Stomach smooth muscle (tissue), 2 donors: ENCODE data around the gene SIMC1.
A peak's percentile ranks its signal among the peaks of the same experiment; 100 is the strongest.
"Not testable (repeated sequence)": the region's sequence is repeated elsewhere in the genome, so short reads cannot be mapped to it uniquely, and the experiment has no call there.

Experiments used
- H3K27ac ChIP-seq: one replicate; pipeline ENCODE4 v1.7.0; 2013; ENCODE audit warnings: mild to moderate bottlenecking, low read length, inconsistent platforms
- H3K27me3 ChIP-seq, 2 donors: one replicate each; pipeline ENCODE4 v1.7.0; 2013; ENCODE audit warnings: low read length in 2 of 2; ENCODE audit not compliant: insufficient read depth in 2 of 2, control insufficient read depth in 1 of 2
- H3K36me3 ChIP-seq, 2 donors: one replicate each; pipeline ENCODE4 v1.7.0; 2013; ENCODE audit warnings: low read length in 2 of 2; ENCODE audit not compliant: control insufficient read depth in 2 of 2, insufficient read depth in 2 of 2
- H3K4me1 ChIP-seq: one replicate; pipeline ENCODE4 v1.7.0; 2013; ENCODE audit warnings: low read length; ENCODE audit not compliant: control insufficient read depth, insufficient read depth
- H3K4me3 ChIP-seq, 2 donors: one replicate each; pipeline ENCODE4 v1.7.0; 2013; ENCODE audit warnings: low read length in 2 of 2
- H3K9ac ChIP-seq, 2 donors: one replicate each; pipeline ENCODE4 v1.7.0; 2013; ENCODE audit warnings: low read length in 2 of 2, mild to moderate bottlenecking in 1 of 2
- H3K9me3 ChIP-seq, 2 donors: one replicate each; pipeline ENCODE4 v1.7.0; 2013; ENCODE audit warnings: low read length in 2 of 2; ENCODE audit not compliant: control insufficient read depth in 2 of 2
- donor health status: healthy.
- donor health status: Pancreatic carcinoma.

SIMC1 gene

DNA sequence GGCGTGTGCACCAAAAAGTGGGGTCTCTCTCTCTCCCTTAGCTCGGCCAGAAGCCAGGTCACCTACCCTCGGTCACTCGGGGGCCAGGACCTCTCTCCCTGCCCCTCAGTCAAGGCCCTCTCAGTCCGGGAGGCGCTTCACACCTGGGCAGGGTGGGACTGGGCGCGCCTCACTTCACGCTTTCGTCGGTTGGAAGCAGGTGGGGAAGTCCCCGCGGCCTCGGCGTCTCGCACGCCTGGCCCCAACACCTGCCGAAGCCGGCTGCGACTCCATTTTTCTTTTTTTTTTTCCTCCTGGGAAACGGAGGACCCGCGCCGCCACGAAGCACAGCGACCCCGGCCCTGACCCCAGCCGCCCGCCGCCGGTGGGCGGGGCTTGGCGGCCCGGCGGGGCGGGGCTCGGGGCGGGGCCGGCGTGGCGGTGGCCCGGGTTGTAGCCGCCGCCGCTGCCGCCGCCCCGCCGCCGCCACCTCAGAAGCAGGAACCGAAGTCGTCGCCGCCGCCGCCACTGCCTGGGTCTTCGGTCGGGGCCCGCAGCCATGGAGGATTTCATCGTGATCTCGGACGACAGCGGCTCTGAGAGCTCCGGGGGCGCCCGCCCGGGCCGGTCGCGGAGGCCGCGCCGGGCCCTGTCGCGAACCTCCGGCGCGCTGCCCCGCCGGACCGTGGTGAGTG, at the start of gene SIMC1:
SIMC1 (plus strand) TSS at position 454 of the 674 bp plus-strand sequence; CDS start at position 539, 85 bp downstream.
- not testable (repeated sequence) for H3K4me1 ChIP-seq, H3K27ac ChIP-seq

DNA sequence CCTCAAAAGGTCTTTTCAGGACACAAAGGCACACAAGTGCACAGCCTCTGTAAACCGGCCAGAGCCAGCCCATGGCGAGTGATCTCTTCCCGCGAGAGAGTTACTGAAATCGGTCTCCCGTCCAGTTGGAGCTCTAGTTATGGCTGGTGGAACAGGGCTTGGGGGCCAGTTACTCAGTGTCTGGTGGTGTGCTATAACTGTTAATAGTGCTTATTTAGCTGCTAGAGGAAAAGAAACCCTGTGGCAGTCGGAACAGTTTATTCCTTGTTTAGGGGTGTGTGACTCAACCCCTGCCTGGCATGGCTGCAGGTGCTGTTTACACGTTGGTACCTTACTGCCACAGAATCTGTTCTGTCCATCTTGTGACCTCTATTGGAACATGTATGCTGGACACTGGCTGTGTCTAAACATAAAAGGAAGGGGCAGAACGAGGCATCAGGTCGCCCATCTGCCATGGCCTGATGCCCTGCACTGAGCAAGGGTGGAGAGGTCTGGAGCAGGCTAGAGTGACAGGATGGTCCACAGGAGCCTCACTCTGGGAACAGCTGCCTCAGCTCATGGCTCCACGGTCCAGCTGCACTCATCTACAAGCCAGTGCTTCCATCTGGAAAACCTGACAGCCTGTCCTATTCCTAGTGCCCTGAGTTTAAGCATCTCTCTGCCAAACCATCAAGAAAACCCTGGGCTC, 49.6 kb upstream of the SIMC1 start:
- H3K9ac ChIP-seq = no peak overlapping the region
- no peaks in the 10 kb centered on the region for H3K36me3 ChIP-seq
- no peak overlapping the region for H3K27ac ChIP-seq
- H3K4me3 ChIP-seq = no peak overlapping the region
- no peaks in the 10 kb centered on the region for H3K4me1 ChIP-seq
- no peaks in the 10 kb centered on the region for H3K9me3 ChIP-seq
- peaks cover 0 to 2% of the 10 kb centered on the region in 2 donors for H3K27me3 ChIP-seq

More for the DNA sequence above, at the start of gene SIMC1:
- H3K27me3 ChIP-seq, H3K9me3 ChIP-seq, H3K9ac ChIP-seq, H3K36me3 ChIP-seq: not testable (repeated sequence)
- peak within 1 kb of the TSS in 1 of 2 donors; percentile 60 for H3K4me3 ChIP-seq

DNA sequence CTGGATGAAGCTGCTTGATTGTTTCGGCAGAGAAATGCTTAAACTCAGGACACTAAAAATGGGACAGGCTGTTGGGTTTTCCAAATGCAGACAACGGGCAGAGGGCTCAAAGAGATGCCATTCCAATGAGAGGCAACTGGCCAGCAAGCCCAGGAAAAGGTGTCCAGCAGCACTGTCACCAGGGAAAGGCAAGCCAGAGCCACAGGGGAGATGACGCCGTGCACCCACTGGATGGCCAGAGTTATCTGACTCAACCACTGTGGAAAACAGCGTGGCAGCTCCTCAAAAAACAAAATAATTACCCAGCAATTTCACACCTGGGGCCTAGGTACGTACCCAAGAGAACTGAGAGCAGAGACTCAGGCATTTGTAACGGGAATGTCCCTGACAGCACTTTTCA, 48.4 kb upstream of the SIMC1 start:
- H3K36me3 ChIP-seq = no peaks in the 10 kb centered on the region
- no peak overlapping the region for H3K9ac ChIP-seq
- no peaks in the 10 kb centered on the region for H3K9me3 ChIP-seq
- H3K27ac ChIP-seq = no peak overlapping the region
- H3K27me3 ChIP-seq = peaks cover 0 to 2% of the 10 kb centered on the region in 2 donors
- H3K4me1 ChIP-seq = peaks cover 3% of the 10 kb centered on the region
- no peak overlapping the region for H3K4me3 ChIP-seq

DNA sequence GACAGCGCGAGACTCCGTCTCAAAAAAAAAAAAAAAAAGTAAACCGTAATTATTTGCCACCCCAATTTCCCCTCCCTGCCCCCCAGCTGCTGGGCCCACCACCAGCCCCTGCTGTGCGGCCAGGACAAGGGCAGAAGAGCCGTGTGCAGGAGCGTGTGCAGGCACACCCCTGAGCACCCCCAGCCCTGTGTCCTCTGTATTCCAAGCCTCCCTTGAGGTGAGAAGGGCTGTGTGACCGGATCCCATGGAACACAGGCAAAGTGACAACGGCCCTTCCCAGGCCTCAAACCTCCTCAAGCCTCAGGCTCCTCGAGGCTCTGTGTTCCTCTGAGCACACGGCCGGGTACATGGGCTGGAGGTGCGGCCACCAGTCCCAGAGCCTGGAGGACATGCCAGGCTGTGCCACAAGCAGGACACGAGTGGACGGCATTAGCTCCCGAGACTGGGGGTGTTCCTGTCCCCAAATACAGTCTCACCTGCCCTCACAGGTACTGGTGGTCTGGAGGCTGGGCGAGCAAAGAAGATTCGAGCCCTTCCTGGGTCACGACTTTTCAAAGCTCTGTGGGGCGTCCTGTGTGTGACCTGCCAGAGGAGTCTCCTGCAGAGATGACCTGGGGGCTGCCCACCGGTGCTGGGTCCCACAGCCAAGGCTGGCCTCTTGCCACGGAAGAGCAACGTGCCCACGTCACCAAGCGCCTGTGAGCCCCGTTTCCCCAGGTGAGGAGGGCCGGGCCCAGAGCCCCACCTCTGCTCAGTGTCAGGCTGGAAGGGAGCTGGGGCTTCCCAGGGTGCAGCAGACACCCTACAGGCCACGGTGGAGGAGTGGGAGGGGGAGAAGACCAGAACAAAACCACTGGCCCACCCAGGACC, 47.1 kb upstream of the SIMC1 start:
- Histone ChIP-seq H3K4me1 (peaks cover 3% of the 10 kb centered on the region), H3K9ac (no peak overlapping the region), H3K4me3 (no peak overlapping the region), H3K27ac (no peak overlapping the region), H3K9me3 (no peaks in the 10 kb centered on the region), H3K36me3 (no peaks in the 10 kb centered on the region), H3K27me3 (peaks cover 0 to 2% of the 10 kb centered on the region in 2 donors)

DNA sequence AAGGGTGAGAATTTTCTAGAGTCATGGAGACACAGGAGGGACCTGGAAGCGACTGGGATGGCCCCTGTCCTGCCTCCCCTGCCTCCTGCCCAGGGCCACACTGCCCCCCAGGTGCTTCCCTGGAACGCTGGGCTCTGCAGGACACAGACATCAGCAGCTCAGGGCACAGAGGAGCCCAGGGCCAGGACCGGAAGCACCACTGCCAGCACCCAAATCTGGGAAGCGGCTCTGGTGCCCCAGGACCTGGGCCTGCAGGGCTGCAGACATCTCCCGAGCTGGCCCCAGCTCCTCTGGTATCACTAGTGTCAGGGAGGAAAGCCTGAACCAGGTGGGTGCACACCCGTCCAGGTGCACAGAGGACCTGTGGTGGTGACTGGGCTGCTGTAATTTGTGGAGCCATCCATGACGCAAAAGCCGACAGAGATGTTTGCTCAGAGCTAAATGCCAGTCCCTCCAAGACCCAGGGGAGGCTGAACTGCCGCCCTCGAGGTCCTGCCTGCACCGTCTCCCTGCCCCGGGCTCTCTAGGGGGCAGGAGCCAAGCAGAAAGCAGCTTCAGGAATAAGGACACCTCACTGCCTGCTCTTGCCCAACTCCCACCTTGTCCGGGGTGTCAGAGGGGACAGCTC, 46.0 kb upstream of the SIMC1 start:
- peaks cover 3% of the 10 kb centered on the region for H3K4me1 ChIP-seq
- H3K4me3 ChIP-seq = no peak overlapping the region
- no peaks in the 10 kb centered on the region for H3K36me3 ChIP-seq
- H3K27ac ChIP-seq = no peak overlapping the region
- H3K27me3 ChIP-seq = peaks cover 0 to 2% of the 10 kb centered on the region in 2 donors
- no peak overlapping the region for H3K9ac ChIP-seq
- no peaks in the 10 kb centered on the region for H3K9me3 ChIP-seq

DNA sequence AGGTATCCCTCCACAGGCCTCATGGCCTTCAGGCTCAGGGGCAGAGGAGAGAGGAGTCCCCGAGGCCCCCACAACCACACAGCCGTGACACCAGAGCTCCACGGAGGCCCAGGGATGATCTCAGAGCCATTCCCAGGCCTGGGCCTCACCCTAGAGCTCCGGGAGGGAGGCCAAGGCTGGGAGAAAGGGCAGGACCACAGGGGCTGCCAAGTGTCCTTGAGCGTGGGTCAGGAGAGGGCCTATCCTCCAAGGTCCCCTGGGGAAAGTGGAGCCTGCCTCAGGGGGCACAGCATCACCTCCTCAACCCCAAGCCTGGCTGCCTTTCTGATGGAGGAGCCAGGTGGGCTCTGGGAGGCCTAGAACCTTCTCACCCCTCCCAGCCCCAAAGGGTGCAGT, 45.5 kb upstream of the SIMC1 start:
- H3K27ac ChIP-seq, H3K36me3 ChIP-seq, H3K4me1 ChIP-seq, H3K27me3 ChIP-seq, H3K4me3 ChIP-seq, H3K9me3 ChIP-seq, H3K9ac ChIP-seq: not testable (repeated sequence)

DNA sequence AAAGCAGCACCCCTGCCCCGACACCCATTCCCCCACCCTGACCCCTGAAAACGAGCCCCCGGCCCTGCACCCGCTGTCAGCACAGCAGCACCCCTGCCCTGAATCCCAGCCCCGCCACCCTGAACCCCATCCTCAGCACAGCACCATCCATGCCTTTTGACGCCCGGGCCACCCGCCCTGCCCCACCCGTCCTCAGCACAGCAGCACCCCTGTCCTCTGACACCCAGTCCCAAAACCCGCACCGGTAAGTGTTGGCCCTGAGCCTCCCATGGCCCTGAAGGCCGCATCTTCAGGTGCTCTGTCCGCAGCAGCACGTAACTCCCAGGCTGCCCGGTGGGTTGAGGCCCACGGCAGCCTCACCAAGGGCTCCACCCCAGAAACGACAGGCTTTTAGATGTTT, 44.6 kb upstream of the SIMC1 start:
- not testable (repeated sequence) for H3K27me3 ChIP-seq, H3K27ac ChIP-seq, H3K9ac ChIP-seq, H3K4me1 ChIP-seq, H3K36me3 ChIP-seq, H3K9me3 ChIP-seq, H3K4me3 ChIP-seq

DNA sequence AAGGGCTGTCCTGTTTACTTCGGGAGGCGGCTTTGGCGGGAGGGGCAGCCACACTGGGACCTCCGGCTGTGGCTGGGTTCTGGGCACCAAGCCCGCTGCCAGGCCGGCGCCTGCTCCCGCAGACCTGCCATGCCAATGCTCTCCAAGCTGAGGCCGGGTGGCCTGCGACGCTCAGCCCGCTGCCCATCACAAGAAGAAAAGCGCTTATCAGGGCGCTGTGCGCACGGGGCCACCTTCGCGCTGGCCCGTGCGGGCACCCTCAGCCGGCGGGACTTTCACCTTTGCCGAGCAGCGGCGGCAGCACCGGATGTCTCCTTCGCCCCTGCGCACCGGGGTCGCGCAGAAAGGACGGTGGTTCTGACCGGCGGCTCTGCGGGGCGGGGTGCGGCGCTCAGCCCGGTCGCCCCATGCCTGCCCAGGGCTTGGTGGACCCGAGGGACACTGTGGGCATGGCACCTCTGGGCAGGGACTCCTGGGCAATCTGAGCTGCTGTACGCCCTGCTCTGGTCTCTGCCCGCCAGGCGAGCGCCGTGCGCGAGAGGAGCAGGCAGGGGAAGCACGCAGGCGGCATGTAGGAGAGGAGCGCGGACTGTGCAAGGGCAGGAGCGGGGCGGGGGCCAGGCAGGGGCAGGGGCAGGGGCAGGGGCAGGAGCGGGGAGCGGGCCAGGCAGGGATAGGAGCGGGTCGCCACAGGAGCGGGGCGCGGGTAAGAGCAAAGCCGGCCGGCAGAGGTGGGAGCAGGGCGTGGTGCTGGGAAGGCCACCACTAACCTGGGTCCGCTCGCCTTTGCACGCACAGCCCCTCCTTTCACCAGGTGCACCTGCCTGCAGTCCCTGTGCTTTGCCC, 43.8 kb upstream of the SIMC1 start:
- not testable (repeated sequence) for H3K9ac ChIP-seq, H3K27me3 ChIP-seq, H3K4me1 ChIP-seq, H3K27ac ChIP-seq, H3K36me3 ChIP-seq, H3K9me3 ChIP-seq
- H3K4me3 ChIP-seq = peak overlapping the region in 1 of 2 donors; percentile 29

DNA sequence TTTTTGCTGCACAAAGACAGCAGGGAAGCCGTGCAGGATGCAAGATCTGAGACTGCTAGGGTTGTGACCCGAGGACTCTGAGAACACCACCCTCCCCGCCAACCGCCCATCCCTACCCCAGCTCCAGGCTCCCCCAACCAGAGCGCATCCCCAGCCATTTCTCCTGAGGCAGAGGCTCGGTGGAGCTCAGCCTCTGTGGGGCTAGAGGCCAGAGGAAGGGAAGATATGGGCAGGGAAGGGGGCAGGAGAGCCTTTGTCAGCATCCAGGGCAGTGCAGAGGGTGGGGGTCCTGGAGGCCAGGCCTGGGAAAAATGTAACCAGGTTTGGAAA, 43.2 kb upstream of the SIMC1 start:
- not testable (repeated sequence) for H3K9me3 ChIP-seq, H3K36me3 ChIP-seq, H3K4me3 ChIP-seq, H3K4me1 ChIP-seq, H3K27me3 ChIP-seq, H3K27ac ChIP-seq, H3K9ac ChIP-seq
